ENCODE data around the gene DEPDC4.
"Not testable (repeated sequence)": the region's sequence is repeated elsewhere in the genome, so short reads cannot be mapped to it uniquely, and the experiment has no call there.

DNA sequence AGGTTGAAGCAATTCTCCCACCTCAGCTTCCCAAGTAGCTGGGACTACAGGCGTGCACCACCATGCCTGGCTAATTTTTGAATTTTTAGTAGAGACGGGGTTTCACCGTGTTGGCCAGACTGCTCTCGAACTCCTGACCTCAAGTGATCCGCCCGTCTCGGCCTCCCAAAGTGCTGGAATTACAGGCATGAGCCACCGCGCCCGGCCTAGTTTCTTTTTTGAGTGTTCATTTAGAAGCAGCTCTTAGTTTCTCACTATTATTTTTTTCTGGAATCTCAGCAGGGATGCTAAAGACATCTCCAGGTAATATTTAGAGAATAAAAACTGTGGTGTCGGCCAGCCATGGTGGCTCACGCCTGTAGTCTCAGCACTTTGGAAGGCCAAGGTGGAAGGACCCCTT, 17.7 kb upstream of the DEPDC4 start:
- TF ChIP-seq, protein P1, sequence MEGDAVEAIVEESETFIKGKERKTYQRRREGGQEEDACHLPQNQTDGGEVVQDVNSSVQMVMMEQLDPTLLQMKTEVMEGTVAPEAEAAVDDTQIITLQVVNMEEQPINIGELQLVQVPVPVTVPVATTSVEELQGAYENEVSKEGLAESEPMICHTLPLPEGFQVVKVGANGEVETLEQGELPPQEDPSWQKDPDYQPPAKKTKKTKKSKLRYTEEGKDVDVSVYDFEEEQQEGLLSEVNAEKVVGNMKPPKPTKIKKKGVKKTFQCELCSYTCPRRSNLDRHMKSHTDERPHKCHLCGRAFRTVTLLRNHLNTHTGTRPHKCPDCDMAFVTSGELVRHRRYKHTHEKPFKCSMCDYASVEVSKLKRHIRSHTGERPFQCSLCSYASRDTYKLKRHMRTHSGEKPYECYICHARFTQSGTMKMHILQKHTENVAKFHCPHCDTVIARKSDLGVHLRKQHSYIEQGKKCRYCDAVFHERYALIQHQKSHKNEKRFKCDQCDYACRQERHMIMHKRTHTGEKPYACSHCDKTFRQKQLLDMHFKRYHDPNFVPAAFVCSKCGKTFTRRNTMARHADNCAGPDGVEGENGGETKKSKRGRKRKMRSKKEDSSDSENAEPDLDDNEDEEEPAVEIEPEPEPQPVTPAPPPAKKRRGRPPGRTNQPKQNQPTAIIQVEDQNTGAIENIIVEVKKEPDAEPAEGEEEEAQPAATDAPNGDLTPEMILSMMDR (IDR thresholded peaks at IDR 0.05): not testable (repeated sequence)
- TF ChIP-seq POLR2A (IDR thresholded peaks at IDR 0.05): not testable (repeated sequence)

All from tibial nerve (tissue), 3 donors.